HG02885 (cell line): ENCODE measurements around the gene TOP1.

Source experiments
- ATAC-seq: cut with Tn5 transposase; IDR thresholded peaks from one replicate; pipeline ENCODE4 v1.9.1; 2021; ENCODE audit warnings: mild to moderate bottlenecking; ENCODE audit not compliant: unreplicated experiment, poor library complexity

TOP1 gene

GRCh38 chr20:41054070-41054846 is 25.6 kb downstream of the TOP1 start:
- no peak for ATAC-seq

GRCh38 chr20:41054847-41055230 is 26.2 kb downstream of the TOP1 start:
- ATAC-seq, result no peak

- ATAC-seq, result no peak
Measured at GRCh38 chr20:41055679-41056078, 27.1 kb downstream of the TOP1 start.

DNA sequence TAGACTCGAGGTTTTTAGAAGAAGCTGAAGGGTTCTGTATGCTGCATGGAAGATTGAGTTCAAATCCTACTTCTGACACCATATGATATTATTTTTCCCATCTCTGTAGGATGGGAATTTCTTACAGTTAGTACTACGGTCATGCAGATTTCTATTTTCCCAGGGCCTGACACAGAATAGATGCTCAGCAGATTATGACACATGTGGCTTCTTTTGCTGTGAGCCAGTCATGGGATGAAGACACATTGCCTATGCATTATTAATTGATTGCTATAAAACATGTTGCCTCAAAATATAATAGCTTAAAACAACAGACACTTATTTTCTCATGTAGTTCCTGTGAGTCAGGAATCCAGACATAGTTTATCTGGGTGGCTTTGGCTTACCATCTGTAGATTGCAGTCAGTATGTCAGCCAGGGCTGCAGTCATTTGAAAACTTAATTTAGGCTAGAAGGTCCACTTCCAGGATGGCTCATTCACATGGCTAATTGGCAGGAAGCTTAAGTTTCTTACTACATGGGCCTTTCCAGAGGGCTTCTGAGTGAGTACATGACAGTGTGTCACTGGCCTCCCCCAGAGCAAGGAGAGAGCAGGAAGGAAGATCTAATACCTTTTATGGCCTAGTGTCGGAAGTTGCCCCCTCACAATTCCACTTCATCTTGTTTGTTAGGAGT is 29.5 kb downstream of the TOP1 start:
- ATAC-seq, result no peak

- no peak for ATAC-seq
Measured at GRCh38 chr20:41058674-41059635, 30.3 kb downstream of the TOP1 start.

- no peak for ATAC-seq
Measured at GRCh38 chr20:41061155-41061554, 32.5 kb downstream of the TOP1 start.

DNA sequence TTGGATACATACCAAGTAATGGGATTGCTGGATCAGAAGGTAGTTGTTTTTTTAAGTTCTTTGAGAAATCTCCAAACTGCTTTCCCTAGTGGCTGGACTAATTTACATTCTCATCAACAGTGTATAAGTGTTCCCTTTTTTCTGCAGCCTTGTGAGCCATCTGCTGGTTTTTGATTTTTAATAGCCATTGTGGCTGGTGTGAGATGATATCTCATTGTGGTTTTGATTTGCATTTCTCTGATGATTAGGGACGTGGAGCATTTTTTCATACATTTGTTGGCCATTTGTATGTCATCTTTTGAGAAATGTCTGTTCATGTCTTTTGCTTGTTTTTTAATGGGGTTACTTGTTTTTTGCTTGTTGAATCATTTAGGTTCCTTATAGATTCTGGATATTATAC is 34.8 kb downstream of the TOP1 start:
- no peak for ATAC-seq

DNA sequence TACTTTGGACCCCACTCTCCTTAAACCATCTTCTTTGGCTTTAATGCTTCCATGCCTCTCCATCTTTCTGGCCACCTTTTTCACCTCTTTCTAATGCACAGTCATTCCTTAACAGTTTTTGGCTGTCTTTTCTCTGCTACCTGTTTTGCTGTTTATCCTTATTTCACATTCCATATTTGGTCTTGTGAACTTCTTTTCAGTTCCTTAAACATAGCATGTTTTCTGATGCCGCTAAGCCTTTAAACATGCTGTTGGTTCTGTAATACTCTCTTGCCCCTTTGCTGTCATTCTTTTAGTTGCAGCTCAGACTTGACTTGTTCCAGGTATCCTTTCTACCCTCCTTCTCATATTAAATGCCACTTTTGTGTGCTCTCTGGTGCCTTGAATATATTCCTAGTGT is 35.8 kb downstream of the TOP1 start:
- peak; percentile 72 for ATAC-seq

- no peak for ATAC-seq
Measured at GRCh38 chr20:41065716-41066115, 37.1 kb downstream of the TOP1 start.

DNA sequence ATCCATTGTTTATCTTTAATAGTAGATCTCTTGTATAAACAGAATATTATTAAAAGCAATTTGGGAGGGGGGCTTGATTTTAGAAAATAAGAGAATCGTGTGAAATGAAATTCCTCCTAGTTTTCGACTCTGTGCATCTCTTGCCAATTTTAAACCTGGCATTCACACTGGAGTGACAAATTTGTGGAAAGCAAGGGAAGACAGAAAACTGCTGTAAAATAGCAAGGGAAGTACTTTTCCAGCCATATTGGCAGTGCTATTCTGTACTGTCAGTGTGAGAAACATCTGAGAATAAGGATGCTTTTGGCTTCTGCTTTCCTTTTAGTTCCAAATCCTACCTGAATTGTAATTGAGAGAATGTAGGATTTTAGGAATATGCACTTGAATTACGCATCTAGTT is 40.2 kb downstream of the TOP1 start:
- no peak for ATAC-seq

DNA sequence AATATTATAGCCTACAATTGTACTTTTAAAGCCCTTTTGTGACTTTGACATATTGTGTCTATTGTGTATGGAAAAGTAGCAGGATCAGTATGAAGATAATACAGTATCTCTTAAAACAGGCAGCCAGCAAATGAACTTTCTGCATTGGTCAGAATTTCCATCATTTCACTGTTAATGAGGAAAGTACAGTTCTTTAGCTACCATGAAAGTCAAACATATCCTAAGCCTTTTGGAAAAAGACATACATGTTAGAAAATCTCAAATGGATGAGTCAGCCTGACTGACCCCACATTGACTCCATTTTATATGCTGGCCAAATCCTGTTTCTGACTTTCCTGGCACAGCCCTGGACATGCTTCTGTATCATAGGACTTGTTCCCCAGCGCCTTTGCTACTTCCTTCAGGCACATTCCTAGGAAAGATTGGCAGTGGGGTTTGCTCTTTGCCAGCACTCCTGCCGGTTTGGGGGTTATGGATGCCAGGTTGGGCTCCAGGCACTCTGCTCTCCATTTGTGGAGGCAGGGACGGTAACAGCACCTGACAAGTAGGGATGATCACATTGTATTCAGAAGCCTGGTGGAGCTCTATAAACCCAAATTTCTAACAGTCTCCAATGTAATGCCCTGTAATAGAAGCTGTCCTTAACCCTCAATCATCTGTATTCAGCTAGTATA is 43.7 kb downstream of the TOP1 start:
- ATAC-seq, result no peak

DNA sequence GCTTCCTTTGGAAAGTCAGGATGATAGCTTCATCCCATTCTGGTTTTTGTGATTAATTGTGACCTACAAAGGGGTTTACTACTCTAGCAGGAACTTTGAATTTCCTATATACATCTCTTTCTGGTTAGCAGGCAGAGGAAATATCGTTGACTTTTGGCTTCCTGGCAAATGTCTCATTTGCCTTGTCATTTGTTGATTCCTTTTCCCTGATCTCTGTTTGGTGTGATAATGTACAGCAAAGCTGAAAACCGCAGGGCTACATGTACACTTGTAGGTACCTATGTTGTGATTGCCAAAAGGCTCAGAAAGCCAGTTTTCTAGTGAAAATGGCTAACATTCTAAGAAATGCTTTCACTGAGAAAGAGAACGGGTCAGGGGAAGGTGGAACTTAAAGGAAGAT is 44.3 kb downstream of the TOP1 start:
- ATAC-seq, result no peak

- ATAC-seq, result no peak
Measured at GRCh38 chr20:41074441-41074840, 45.8 kb downstream of the TOP1 start.

DNA sequence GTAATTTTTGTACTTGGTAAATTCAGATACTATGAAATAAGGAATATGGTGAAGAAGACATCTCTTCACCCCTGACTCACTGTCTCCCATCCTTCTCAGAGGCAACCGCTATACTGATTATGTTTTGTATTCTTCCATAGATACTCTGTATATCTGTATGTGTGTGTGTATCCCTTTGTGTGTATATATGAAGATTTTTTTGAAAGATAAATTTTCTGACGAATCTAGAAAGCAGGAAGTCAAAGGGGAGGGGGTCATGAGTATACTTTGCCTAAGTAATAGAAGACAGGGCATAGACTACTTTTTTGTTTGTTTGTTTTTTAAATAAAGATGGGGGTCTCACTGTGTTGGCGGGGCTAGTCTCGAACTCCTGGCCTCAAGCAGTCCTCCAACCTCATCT is 48.2 kb downstream of the TOP1 start:
- no peak for ATAC-seq

- no peak for ATAC-seq
Measured at GRCh38 chr20:41078329-41078728, 49.7 kb downstream of the TOP1 start.

GRCh38 chr20:41079066-41079465 is 50.4 kb downstream of the TOP1 start:
- no peak for ATAC-seq

DNA sequence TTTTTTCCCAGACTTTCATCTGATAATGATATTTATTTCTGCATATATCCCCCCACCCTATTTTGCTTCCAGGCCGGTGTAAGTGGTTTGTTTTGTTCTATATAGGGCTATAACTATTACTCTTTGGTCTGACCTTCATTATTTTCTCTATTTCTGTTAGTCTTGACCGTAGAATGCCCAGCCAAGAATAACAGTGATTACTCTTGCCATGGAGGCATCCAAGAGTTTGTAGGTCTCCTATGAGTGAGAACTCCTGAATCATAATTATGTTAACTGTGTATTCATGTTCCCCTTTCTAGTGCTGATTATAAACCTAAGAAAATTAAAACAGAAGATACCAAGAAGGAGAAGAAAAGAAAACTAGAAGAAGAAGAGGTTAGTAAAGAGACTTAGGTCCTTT is 52.2 kb downstream of the TOP1 start:
- ATAC-seq, result no peak

DNA sequence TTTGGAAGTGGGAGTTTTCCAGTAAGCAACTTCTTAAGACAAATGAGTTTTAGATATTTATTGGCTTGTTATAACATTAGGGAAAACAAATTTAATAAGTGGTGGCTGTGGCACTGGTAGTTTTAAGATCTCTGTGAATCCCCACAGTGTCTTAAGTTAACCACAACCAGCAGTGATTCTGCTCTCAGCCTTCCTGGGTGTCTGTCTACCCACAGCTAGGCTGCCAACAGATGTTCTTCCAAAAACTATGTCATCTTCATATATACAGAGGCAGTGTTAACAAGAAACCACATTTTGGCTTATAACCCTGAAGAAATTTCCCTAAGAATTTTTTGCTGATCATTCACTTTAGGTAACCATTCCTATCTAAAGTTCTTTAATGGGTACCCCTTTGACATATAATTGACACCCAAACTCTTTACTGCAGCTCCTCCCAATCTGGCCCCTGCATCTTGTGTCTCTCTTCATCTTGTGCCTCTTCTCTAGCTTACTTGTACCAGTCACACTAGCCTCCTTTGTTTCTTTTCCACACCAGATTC is 52.7 kb downstream of the TOP1 start:
- no peak for ATAC-seq

- ATAC-seq, result no peak
Measured at GRCh38 chr20:41082306-41082705, 53.7 kb downstream of the TOP1 start.

GRCh38 chr20:41085606-41086005 is 57.0 kb downstream of the TOP1 start:
- ATAC-seq, result no peak
